A673 (cell line): ENCODE data around the gene SYT9. TPM values are rescaled to one million over a fixed set of nuclear protein-coding genes. Genes with fewer than 3 reads are reported as not detected.
A peak's percentile ranks its signal among the peaks of the same experiment; 100 is the strongest.

ENCODE experiments used
- BruUV-seq: library from RNA; stranded (reverse); fragments of 400-500 nt; replicated peaks from 2 replicates; lab custom pipeline; 2021; lab: Mats Ljungman, UMichigan
- CTCF ChIA-PET: fragments of 300-600 bp; sonication (Branson Sonifier 250); formaldehyde crosslinking; loops from one replicate; lab custom pipeline; 2022; ENCODE audit warnings: antibody characterized with exemption; lab: Charles Lee
- POLR2A ChIA-PET: fragments of 300-600 bp; sonication (Branson Sonifier 250); formaldehyde crosslinking; loops from one replicate; lab custom pipeline; 2022; ENCODE audit warnings: antibody characterized with exemption; ENCODE audit not compliant: low non-redundant PET; lab: Charles Lee
- DNase-seq: peaks from one replicate; pipeline ENCODE4 v3.0.0-alpha.2; 2015; ENCODE audit warnings: low spot score
- H3K27ac ChIP-seq: fragments of 200-600 bp; sonication (generic); 2 replicates; pipeline ENCODE4 v1.5.1; 2016; ENCODE audit warnings: mixed run types, low read depth, mild to moderate bottlenecking, mixed read lengths, antibody characterized with exemption, low read length; ENCODE audit not compliant: poor library complexity, severe bottlenecking
- H3K27me3 ChIP-seq: fragments of 200-600 bp; sonication (generic); replicated peaks from 2 replicates; pipeline ENCODE4 v1.6.1; 2017; ENCODE audit warnings: mixed run types, low read depth, mild to moderate bottlenecking, mixed read lengths, antibody characterized with exemption, low read length; ENCODE audit not compliant: insufficient read depth, poor library complexity
- H3K36me3 ChIP-seq: fragments of 200-600 bp; sonication (generic); 2 replicates; pipeline ENCODE4 v1.6.1; 2016; ENCODE audit warnings: mixed run types, mild to moderate bottlenecking, mixed read lengths, antibody characterized with exemption, low read length; ENCODE audit not compliant: insufficient read depth, poor library complexity, severe bottlenecking
- H3K4me1 ChIP-seq: fragments of 200-600 bp; sonication (generic); 2 replicates; pipeline ENCODE4 v1.6.1; 2017; ENCODE audit warnings: mixed run types, mild to moderate bottlenecking, mixed read lengths, antibody characterized with exemption, low read length; ENCODE audit not compliant: insufficient read depth, poor library complexity, severe bottlenecking
- H3K4me3 ChIP-seq: fragments of 200-600 bp; sonication (generic); 2 replicates; pipeline ENCODE4 v1.5.1; 2016; ENCODE audit warnings: low read depth, mixed run types, mild to moderate bottlenecking, mixed read lengths, low read length; ENCODE audit not compliant: poor library complexity, severe bottlenecking
- H3K9me3 ChIP-seq: fragments of 200-600 bp; sonication (generic); 2 replicates; pipeline ENCODE4 v1.6.1; 2016; ENCODE audit warnings: mixed run types, low read depth, mild to moderate bottlenecking, mixed read lengths, antibody characterized with exemption, low read length; ENCODE audit not compliant: poor library complexity, severe bottlenecking
- EZH2 ChIP-seq: fragments of 200-600 bp; sonication (generic); IDR thresholded peaks from 2 replicates; pipeline ENCODE4 v1.6.1; 2017; ENCODE audit warnings: borderline replicate concordance, low read depth, mild to moderate bottlenecking, mixed read lengths, antibody characterized with exemption, low read length; ENCODE audit not compliant: poor library complexity, severe bottlenecking
- intact Hi-C: fragments of 100-400 bp; cut with micrococcal nuclease; formaldehyde crosslinking; loops from one replicate; pipeline ENCODE4 v1.10.0; 2022; ENCODE audit not compliant: unreplicated experiment
- total RNA-seq: library from RNA; stranded (reverse); gene quantifications from 2 replicates; pipeline ENCODE4 v1.2.3, GENCODE V29; 2021
- TF ChIP-seq, protein P1 (sequence below): fragments of 300-800, 200-600 bp; sonication (generic); conservative IDR thresholded peaks from 2 replicates; pipeline ENCODE4 v1.5.1; 2017; ENCODE audit warnings: low read depth, mild to moderate bottlenecking, antibody characterized with exemption, low read length, moderate library complexity, mixed read lengths

Gene SYT9
- total RNA-seq, 1 experiment from 2014 or later = not detected

GRCh38 chr11:7299393-7299792, 47.7 kb downstream of the SYT9 start:
- ChIA-PET CTCF (no interaction called here), POLR2A (no interaction called here)
- DNase-seq = no peak
- TF ChIP-seq, protein P1, sequence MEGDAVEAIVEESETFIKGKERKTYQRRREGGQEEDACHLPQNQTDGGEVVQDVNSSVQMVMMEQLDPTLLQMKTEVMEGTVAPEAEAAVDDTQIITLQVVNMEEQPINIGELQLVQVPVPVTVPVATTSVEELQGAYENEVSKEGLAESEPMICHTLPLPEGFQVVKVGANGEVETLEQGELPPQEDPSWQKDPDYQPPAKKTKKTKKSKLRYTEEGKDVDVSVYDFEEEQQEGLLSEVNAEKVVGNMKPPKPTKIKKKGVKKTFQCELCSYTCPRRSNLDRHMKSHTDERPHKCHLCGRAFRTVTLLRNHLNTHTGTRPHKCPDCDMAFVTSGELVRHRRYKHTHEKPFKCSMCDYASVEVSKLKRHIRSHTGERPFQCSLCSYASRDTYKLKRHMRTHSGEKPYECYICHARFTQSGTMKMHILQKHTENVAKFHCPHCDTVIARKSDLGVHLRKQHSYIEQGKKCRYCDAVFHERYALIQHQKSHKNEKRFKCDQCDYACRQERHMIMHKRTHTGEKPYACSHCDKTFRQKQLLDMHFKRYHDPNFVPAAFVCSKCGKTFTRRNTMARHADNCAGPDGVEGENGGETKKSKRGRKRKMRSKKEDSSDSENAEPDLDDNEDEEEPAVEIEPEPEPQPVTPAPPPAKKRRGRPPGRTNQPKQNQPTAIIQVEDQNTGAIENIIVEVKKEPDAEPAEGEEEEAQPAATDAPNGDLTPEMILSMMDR = 0 out of 2 replicates have a peak, but pooled peaks have one; percentile 14
- no peak for TF ChIP-seq EZH2
- Histone ChIP-seq H3K9me3 (no peaks in the 10 kb centered on the region), H3K27ac (no peak overlapping the region), H3K4me1 (no peaks in the 10 kb centered on the region), H3K4me3 (no peak overlapping the region), H3K36me3 (no peaks in the 10 kb centered on the region), H3K27me3 (no peaks in the 10 kb centered on the region)
- BruUV-seq = no TSS peak
- intact Hi-C loops = no loop called here

DNA sequence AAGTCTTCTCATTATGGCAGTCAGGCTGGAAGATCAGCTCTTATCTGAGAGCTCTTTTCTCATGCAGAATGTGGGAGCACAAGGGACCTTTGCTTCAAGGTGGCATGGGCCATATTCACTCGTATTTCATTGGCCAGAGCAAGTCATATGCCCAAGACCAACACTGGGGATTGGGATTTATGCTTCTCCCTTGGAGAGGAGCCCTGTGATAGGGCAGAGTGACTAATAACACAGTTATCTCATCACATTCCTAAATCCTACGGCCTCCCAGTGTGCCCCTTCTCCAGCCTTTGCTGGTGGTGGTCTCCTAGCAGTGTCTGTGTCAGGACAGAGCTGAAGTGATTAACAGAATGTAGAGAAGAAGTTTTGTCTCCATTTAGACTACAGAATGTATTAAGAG, 48.6 kb downstream of the SYT9 start:
- no peaks in the 10 kb centered on the region for H3K4me1 ChIP-seq
- ChIA-PET CTCF (interaction anchor here (0.7 kb wide), 1 partner anchor 160 kb away, joined by 5 read pairs; no protein-coding TSS in a partner anchor), POLR2A (no interaction called here)
- no peak for DNase-seq
- BruUV-seq = no TSS peak
- H3K36me3 ChIP-seq = no peaks in the 10 kb centered on the region
- no peak overlapping the region for H3K27ac ChIP-seq
- no peaks in the 10 kb centered on the region for H3K9me3 ChIP-seq
- no peaks in the 10 kb centered on the region for H3K27me3 ChIP-seq
- no peak for TF ChIP-seq EZH2
- H3K4me3 ChIP-seq = no peak overlapping the region
- intact Hi-C loops = no loop called here

DNA sequence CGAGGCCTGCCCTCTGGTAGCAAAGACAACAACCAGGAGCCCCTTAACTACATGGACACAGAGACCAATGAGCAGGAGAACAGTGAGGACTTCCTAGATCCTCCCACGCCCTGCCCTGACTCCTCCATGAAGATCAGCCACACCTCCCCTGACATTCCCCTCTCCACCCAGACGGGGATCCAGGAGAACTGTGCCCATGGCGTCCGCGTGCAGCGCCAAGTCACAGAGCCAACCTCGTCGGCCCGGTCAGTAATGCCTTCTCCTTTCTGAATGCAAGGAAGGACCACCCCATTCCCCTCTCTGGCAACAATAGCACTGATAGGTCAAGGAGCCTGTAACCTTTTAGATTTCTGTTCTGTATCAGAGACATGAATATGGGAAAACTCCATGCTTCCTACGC, 51.4 kb downstream of the SYT9 start:
- no peaks in the 10 kb centered on the region for H3K27me3 ChIP-seq
- ChIA-PET POLR2A (no interaction called here), CTCF (no interaction called here)
- H3K4me3 ChIP-seq = no peak overlapping the region
- TF ChIP-seq EZH2 = no peak
- TF ChIP-seq, protein P1 = no peak
- H3K9me3 ChIP-seq = no peaks in the 10 kb centered on the region
- intact Hi-C loops = no loop called here
- no peak overlapping the region for H3K27ac ChIP-seq
- no peak for DNase-seq
- H3K36me3 ChIP-seq = no peaks in the 10 kb centered on the region
- no TSS peak for BruUV-seq
- no peaks in the 10 kb centered on the region for H3K4me1 ChIP-seq

DNA sequence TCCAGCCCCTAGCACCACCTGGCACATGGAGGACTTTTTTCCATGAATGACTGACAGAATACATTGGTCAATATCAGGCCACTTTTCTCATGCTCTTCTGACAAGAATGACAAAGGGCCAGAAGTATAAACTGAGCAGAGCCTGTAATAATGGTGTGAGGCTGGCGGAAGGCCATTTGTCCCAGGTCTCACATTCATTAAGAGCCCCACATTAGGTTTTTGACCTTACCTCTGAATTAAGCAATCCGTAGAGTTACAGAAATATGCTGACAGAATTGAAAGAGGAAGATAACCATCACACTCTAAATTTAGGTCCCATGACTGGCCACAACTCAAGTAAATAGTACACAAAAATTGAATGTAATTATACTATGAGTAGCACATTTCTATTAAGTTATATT, 55.2 kb downstream of the SYT9 start:
- Histone ChIP-seq H3K27ac (no peak overlapping the region), H3K4me1 (no peaks in the 10 kb centered on the region), H3K9me3 (no peaks in the 10 kb centered on the region), H3K4me3 (no peak overlapping the region), H3K27me3 (no peaks in the 10 kb centered on the region), H3K36me3 (no peaks in the 10 kb centered on the region)
- intact Hi-C loops = no loop called here
- BruUV-seq = no TSS peak
- CTCF ChIA-PET = no interaction called here
- POLR2A ChIA-PET = no interaction called here
- no peak for TF ChIP-seq EZH2
- TF ChIP-seq, protein P1 = no peak
- no peak for DNase-seq
